K562 (cell line): Measurements from ENCODE around the gene FAM83F. TPM values are rescaled to one million over a fixed set of nuclear protein-coding genes. Genes with fewer than 3 reads are reported as not detected.

Experiments
- ASH1L ChIP-seq: fragments of 450-650 bp; IDR thresholded peaks from 2 replicates; pipeline ENCODE4 v1.6.1; 2018; ENCODE audit warnings: borderline replicate concordance, mild to moderate bottlenecking, low read depth; ENCODE audit not compliant: partially characterized antibody
- CCAR2 ChIP-seq: fragments of 200-400 bp; formaldehyde crosslinking; IDR thresholded peaks from 2 replicates; pipeline ENCODE4 v1.6.1; 2017; ENCODE audit warnings: mild to moderate bottlenecking, low read depth, low read length
- EP300 ChIP-seq: IDR thresholded peaks from 2 replicates; pipeline ENCODE4 v1.6.1; 2012; ENCODE audit warnings: low read length, improper control_type of control experiment
- FOXK1 ChIP-seq: sonication (generic); formaldehyde crosslinking; IDR thresholded peaks from 2 replicates; pipeline ENCODE4 v1.8.0; 2022; ENCODE audit warnings: missing genetic modification reagents, mild to moderate bottlenecking, borderline replicate concordance
- NCOR1 ChIP-seq: fragments of 450-650 bp; IDR thresholded peaks from 2 replicates; pipeline ENCODE4 v1.6.1; 2016; ENCODE audit warnings: mild to moderate bottlenecking, moderate library complexity
- SRSF1 ChIP-seq: fragments of 200-400 bp; formaldehyde crosslinking; IDR thresholded peaks from 2 replicates; pipeline ENCODE4 v1.6.1; 2017; ENCODE audit warnings: mild to moderate bottlenecking, low read depth, low read length, moderate library complexity
- polyA plus RNA-seq, 8 experiments: library from polyadenylated mRNA; depleted of rRNA in 4 of 8; stranded (reverse) in 5 of 8; unstranded in 3 of 8; fragments of >200 nt; fragmentation: Nextera tagmentation in 2 of 8; fragmentation: Illumina TruSeq in 1 of 8; extraction: Ambion mirVana in 2 of 8; extraction: Trizol in 1 of 8; gene quantifications; 2 replicates each; pipeline versions ENCODE4 v1.2.1 to v1.2.3, GENCODE V29; 2011 to 2014; ENCODE audit warnings: inconsistent platforms in 1 of 8, missing spikeins in 1 of 8
- total RNA-seq, 7 experiments: library from RNA; depleted of rRNA in 6 of 7; stranded (reverse); fragments of >200 nt in 6 of 7; fragmentation: Illumina TruSeq in 2 of 7; extraction: Trizol in 2 of 7; gene quantifications; 2 replicates each; pipeline versions ENCODE4 v1.2.1 to v1.2.3, GENCODE V29; 2011 to 2021; ENCODE audit warnings: low replicate concordance in 1 of 7
- TF ChIP-seq, protein P1 (sequence below), 3 experiments: fragments of 200-800 bp in 1 of 3; fragments of 250-450 bp in 1 of 3; fragments of 450-650 bp in 1 of 3; sonication (Bioruptor Pico) in 1 of 3; sonication (Bioruptor generic) in 1 of 3; formaldehyde crosslinking in 1 of 3; IDR thresholded peaks; 2 replicates each; pipeline versions ENCODE4 v1.6.1 to v1.8.0; 2016 to 2022; ENCODE audit warnings: mild to moderate bottlenecking in 2 of 3, missing genetic modification characterization in 2 of 3, missing compliant biosample characterization in 1 of 3, moderate library complexity in 1 of 3
- TF ChIP-seq, protein P2 (sequence below): fragments of 250-450 bp; sonication (Bioruptor Pico); IDR thresholded peaks from 2 replicates; pipeline ENCODE4 v1.4.0; 2020; ENCODE audit warnings: mild to moderate bottlenecking
- TF ChIP-seq, protein P3 (sequence below), 2 experiments: fragments of 450-650 bp in 1 of 2; sonication (generic) in 1 of 2; formaldehyde crosslinking in 1 of 2; IDR thresholded peaks; 2 replicates each; pipeline versions ENCODE4 v1.7.1 to v1.9.0; 2016 to 2022; ENCODE audit warnings: inconsistent platforms in 1 of 2, mild to moderate bottlenecking in 1 of 2, missing genetic modification reagents in 1 of 2
- TF ChIP-seq, protein P4 (sequence below): sonication (generic); formaldehyde crosslinking; IDR thresholded peaks from 2 replicates; pipeline ENCODE4 v1.8.0; 2022; ENCODE audit warnings: missing genetic modification reagents, mild to moderate bottlenecking, moderate library complexity, borderline replicate concordance

FAM83F gene
- total and polyA plus RNA-seq, 9 of the 15 experiments (the other 6 are each of a cell fraction or from before 2014, with no cell fraction given) = under 0.01 to 0.13 (median 0.04) TPM; not detected in 1

DNA sequence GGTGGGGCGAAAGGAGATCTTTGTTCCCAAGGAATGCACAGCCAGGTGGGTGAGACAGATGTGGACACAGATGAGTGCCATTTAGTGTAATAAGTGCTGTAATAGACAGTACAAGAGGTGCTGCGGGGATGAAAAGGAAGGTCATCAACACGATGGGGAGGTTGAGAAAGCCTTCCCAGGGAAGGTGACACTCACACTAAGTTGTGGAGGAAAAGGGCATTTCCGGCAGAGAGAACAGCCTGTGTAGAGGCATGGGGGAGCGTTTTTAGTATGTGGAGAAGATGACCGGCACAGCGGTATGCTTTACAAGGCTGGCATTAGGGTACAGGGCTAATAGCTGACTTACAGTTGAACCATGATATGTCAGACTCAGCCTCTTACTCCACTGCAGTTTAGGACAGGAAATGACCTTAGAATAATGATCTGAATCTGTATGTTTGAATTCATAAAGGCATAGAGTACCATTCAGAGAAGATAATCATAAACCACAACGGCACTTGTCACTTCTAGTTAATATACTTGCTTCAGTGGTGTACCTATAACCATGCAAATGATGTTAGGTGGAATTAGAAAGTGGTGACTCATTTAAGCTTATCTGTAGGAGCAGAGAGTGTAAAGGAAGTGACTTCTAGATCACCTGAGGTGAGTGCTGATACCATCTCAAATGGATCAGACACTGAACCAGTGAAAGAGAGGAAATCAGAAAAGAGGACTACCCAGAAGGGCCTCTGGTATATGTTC lies 60.6 kb downstream of the FAM83F start (continued):
- TF ChIP-seq, protein P1, sequence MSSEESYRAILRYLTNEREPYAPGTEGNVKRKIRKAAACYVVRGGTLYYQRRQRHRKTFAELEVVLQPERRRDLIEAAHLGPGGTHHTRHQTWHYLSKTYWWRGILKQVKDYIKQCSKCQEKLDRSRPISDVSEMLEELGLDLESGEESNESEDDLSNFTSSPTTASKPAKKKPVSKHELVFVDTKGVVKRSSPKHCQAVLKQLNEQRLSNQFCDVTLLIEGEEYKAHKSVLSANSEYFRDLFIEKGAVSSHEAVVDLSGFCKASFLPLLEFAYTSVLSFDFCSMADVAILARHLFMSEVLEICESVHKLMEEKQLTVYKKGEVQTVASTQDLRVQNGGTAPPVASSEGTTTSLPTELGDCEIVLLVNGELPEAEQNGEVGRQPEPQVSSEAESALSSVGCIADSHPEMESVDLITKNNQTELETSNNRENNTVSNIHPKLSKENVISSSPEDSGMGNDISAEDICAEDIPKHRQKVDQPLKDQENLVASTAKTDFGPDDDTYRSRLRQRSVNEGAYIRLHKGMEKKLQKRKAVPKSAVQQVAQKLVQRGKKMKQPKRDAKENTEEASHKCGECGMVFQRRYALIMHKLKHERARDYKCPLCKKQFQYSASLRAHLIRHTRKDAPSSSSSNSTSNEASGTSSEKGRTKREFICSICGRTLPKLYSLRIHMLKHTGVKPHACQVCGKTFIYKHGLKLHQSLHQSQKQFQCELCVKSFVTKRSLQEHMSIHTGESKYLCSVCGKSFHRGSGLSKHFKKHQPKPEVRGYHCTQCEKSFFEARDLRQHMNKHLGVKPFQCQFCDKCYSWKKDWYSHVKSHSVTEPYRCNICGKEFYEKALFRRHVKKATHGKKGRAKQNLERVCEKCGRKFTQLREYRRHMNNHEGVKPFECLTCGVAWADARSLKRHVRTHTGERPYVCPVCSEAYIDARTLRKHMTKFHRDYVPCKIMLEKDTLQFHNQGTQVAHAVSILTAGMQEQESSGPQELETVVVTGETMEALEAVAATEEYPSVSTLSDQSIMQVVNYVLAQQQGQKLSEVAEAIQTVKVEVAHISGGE (CRISPR knock-in tag; IDR thresholded peaks at IDR 0.05) = no peak
- TF ChIP-seq, protein P2, sequence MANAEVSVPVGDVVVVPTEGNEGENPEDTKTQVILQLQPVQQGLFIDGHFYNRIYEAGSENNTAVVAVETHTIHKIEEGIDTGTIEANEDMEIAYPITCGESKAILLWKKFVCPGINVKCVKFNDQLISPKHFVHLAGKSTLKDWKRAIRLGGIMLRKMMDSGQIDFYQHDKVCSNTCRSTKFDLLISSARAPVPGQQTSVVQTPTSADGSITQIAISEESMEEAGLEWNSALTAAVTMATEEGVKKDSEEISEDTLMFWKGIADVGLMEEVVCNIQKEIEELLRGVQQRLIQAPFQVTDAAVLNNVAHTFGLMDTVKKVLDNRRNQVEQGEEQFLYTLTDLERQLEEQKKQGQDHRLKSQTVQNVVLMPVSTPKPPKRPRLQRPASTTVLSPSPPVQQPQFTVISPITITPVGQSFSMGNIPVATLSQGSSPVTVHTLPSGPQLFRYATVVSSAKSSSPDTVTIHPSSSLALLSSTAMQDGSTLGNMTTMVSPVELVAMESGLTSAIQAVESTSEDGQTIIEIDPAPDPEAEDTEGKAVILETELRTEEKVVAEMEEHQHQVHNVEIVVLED (CRISPR knock-in tag) = no peak
- TF ChIP-seq, protein P3, sequence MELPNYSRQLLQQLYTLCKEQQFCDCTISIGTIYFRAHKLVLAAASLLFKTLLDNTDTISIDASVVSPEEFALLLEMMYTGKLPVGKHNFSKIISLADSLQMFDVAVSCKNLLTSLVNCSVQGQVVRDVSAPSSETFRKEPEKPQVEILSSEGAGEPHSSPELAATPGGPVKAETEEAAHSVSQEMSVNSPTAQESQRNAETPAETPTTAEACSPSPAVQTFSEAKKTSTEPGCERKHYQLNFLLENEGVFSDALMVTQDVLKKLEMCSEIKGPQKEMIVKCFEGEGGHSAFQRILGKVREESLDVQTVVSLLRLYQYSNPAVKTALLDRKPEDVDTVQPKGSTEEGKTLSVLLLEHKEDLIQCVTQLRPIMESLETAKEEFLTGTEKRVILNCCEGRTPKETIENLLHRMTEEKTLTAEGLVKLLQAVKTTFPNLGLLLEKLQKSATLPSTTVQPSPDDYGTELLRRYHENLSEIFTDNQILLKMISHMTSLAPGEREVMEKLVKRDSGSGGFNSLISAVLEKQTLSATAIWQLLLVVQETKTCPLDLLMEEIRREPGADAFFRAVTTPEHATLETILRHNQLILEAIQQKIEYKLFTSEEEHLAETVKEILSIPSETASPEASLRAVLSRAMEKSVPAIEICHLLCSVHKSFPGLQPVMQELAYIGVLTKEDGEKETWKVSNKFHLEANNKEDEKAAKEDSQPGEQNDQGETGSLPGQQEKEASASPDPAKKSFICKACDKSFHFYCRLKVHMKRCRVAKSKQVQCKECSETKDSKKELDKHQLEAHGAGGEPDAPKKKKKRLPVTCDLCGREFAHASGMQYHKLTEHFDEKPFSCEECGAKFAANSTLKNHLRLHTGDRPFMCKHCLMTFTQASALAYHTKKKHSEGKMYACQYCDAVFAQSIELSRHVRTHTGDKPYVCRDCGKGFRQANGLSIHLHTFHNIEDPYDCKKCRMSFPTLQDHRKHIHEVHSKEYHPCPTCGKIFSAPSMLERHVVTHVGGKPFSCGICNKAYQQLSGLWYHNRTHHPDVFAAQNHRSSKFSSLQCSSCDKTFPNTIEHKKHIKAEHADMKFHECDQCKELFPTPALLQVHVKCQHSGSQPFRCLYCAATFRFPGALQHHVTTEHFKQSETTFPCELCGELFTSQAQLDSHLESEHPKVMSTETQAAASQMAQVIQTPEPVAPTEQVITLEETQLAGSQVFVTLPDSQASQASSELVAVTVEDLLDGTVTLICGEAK (IDR thresholded peaks at IDR 0.05) = peak; percentile 9; the same call in 1 of the 2 replicates
- TF ChIP-seq, protein P3 (CRISPR knock-in tag; IDR thresholded peaks at IDR 0.05) = no peak
- TF ChIP-seq EP300 = peak; percentile 87
- TF ChIP-seq SRSF1 = no peak
- peak; percentile 74 for TF ChIP-seq NCOR1
- no peak for TF ChIP-seq ASH1L
- TF ChIP-seq, protein P4, sequence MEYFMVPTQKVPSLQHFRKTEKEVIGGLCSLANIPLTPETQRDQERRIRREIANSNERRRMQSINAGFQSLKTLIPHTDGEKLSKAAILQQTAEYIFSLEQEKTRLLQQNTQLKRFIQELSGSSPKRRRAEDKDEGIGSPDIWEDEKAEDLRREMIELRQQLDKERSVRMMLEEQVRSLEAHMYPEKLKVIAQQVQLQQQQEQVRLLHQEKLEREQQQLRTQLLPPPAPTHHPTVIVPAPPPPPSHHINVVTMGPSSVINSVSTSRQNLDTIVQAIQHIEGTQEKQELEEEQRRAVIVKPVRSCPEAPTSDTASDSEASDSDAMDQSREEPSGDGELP = no peak
- TF ChIP-seq CCAR2 = no peak
- no peak for TF ChIP-seq FOXK1 (CRISPR knock-in tag)
